Measurements from ENCODE around the gene SLX9. TPM values are rescaled to one million over a fixed set of nuclear protein-coding genes. Genes with fewer than 3 reads are reported as not detected.
"Not testable (repeated sequence)": the region's sequence is repeated elsewhere in the genome, so short reads cannot be mapped to it uniquely, and the experiment has no call there.

Gene SLX9
- polyA plus RNA-seq, 1 donor (not counting 4 experiments of a cell fraction or from before 2014, with no cell fraction given): 21.8 TPM

GRCh38 chr21:44912158-44912473, 27.7 kb upstream of the SLX9 start:
- dilution Hi-C loops (cut with MboI; ENCODE audit: extremely low pct_ligation_motif_present, low sequenced_read_pairs): no loop called here
- Histone ChIP-seq H3K4me1 (ENCODE audit: control insufficient read depth, extremely low read depth, insufficient read depth, low read length) (peaks cover 35% of the 10 kb centered on the region), H4K20me1 (ENCODE audit: control insufficient read depth, extremely low read depth, insufficient read depth, low read length) (no peaks in the 10 kb centered on the region), H3K9ac (ENCODE audit: control insufficient read depth, extremely low read depth, insufficient read depth, low read length) (no peak overlapping the region), H3K4me3 (ENCODE audit: control insufficient read depth in 2 of 3, extremely low read depth in 1 of 3, insufficient read depth in 2 of 3, low read depth in 1 of 3, low read length in 3 of 3) (no peak overlapping the region), H3K4me2 (ENCODE audit: control insufficient read depth, extremely low read depth, insufficient read depth, low read depth, low read length) (no peak overlapping the region), H2AFZ (ENCODE audit: control insufficient read depth, low read length) (no peak overlapping the region), H3K27ac (ENCODE audit: control insufficient read depth, insufficient read depth, low read length) (no peak overlapping the region), H3K9me3 (ENCODE audit: control insufficient read depth, low read depth, low read length) (no peaks in the 10 kb centered on the region), H3K27me3 (ENCODE audit: control insufficient read depth, extremely low read depth, insufficient read depth, low read length) (peaks cover 23% of the 10 kb centered on the region), H3K9me1 (ENCODE audit: control insufficient read depth, extremely low read depth, insufficient read depth, low read length) (no peaks in the 10 kb centered on the region), H3K79me2 (ENCODE audit: control insufficient read depth, insufficient read depth, low read length) (no peaks in the 10 kb centered on the region), H3K36me3 (ENCODE audit: control insufficient read depth in 2 of 2, extremely low read depth in 1 of 2, insufficient read depth in 2 of 2, low read length in 2 of 2) (no peaks in the 10 kb centered on the region)
- FAIRE-seq (no peak), DNase-seq (ENCODE audit: low read depth, low spot score) (no peak)
- TF ChIP-seq CTCF (optimal IDR thresholded peaks at IDR 0.05 in 1 of 3, IDR thresholded peaks at IDR 0.05 in 1 of 3, conservative IDR thresholded peaks at IDR 0.05 in 1 of 3; ENCODE audit: extremely low read depth in 1 of 3, insufficient read depth in 2 of 3, low read length in 3 of 3) (no peak), EZH2 (IDR thresholded peaks at IDR 0.05; ENCODE audit: low read length) (no peak)

GRCh38 chr21:44912506-44913412, 27.1 kb upstream of the SLX9 start:
- DNase-seq (ENCODE audit: low read depth, low spot score); H4K20me1 ChIP-seq (ENCODE audit: control insufficient read depth, extremely low read depth, insufficient read depth, low read length); FAIRE-seq; H3K36me3 ChIP-seq (ENCODE audit: control insufficient read depth in 2 of 2, extremely low read depth in 1 of 2, insufficient read depth in 2 of 2, low read length in 2 of 2); H3K4me2 ChIP-seq (ENCODE audit: control insufficient read depth, extremely low read depth, insufficient read depth, low read depth, low read length); H3K4me3 ChIP-seq (ENCODE audit: control insufficient read depth in 2 of 3, extremely low read depth in 1 of 3, insufficient read depth in 2 of 3, low read depth in 1 of 3, low read length in 3 of 3); H3K27ac ChIP-seq (ENCODE audit: control insufficient read depth, insufficient read depth, low read length); H3K9me3 ChIP-seq (ENCODE audit: control insufficient read depth, low read depth, low read length); H3K79me2 ChIP-seq (ENCODE audit: control insufficient read depth, insufficient read depth, low read length); H3K9me1 ChIP-seq (ENCODE audit: control insufficient read depth, extremely low read depth, insufficient read depth, low read length); H2AFZ ChIP-seq (ENCODE audit: control insufficient read depth, low read length); dilution Hi-C loops (cut with MboI; ENCODE audit: extremely low pct_ligation_motif_present, low sequenced_read_pairs); H3K9ac ChIP-seq (ENCODE audit: control insufficient read depth, extremely low read depth, insufficient read depth, low read length): not testable (repeated sequence)
- peaks cover 19% of the 10 kb centered on the region for H3K27me3 ChIP-seq (ENCODE audit: control insufficient read depth, extremely low read depth, insufficient read depth, low read length)
- peaks cover 39% of the 10 kb centered on the region for H3K4me1 ChIP-seq (ENCODE audit: control insufficient read depth, extremely low read depth, insufficient read depth, low read length)

Data from keratinocyte (primary cell).